IMR-90 (cell line): Measurements from ENCODE around the gene LELP1. TPM values are rescaled to one million over a fixed set of nuclear protein-coding genes. Genes with fewer than 3 reads are reported as not detected.
"Not testable (repeated sequence)": the region's sequence is repeated elsewhere in the genome, so short reads cannot be mapped to it uniquely, and the experiment has no call there.

Experiments used
- ATAC-seq: fragments of 200-7000 bp; cut with Tn5 transposase; 2 replicates; pipeline ENCODE4 v1.9.1; 2020; ENCODE audit warnings: low read depth, mild to moderate bottlenecking, moderate library complexity
- BruUV-seq: library from RNA; stranded (reverse); fragments of 400-500 nt; replicated peaks from 2 replicates; lab custom pipeline; 2021; lab: Mats Ljungman, UMichigan
- CTCF ChIA-PET: fragments of 300-600 bp; formaldehyde crosslinking; extraction: SDS; loops from one replicate; lab custom pipeline; 2021; ENCODE audit warnings: antibody characterized with exemption; lab: Yijun Ruan, JAX
- POLR2A ChIA-PET: fragments of 300-600 bp; sonication (Branson Sonifier 250); formaldehyde crosslinking; loops from one replicate; lab custom pipeline; 2022; ENCODE audit warnings: antibody characterized with exemption; ENCODE audit not compliant: unreplicated experiment; lab: Charles Lee
- DNase-seq: peaks from one replicate; pipeline ENCODE4 v3.0.0; 2013
- H2AFZ ChIP-seq: replicated peaks from 2 replicates; pipeline ENCODE3; 2013; ENCODE audit warnings: low read length, mild to moderate bottlenecking; ENCODE audit not compliant: poor library complexity
- H2AK5ac ChIP-seq: 2 replicates; pipeline ENCODE4 v1.6.1; 2013; ENCODE audit warnings: low read depth, low read length, inconsistent platforms
- H2AK9ac ChIP-seq: replicated peaks from 2 replicates; pipeline ENCODE3; 2013; ENCODE audit warnings: mild to moderate bottlenecking, low read depth, low read length, moderate library complexity; ENCODE audit not compliant: poor library complexity
- H2BK120ac ChIP-seq: 2 replicates; pipeline ENCODE4 v1.6.1; 2013; ENCODE audit warnings: low read depth, low read length, inconsistent platforms
- H2BK15ac ChIP-seq: 3 replicates; pipeline ENCODE4 v1.6.1; 2013; ENCODE audit warnings: low read depth, low read length, inconsistent platforms
- H2BK20ac ChIP-seq: 2 replicates; pipeline ENCODE4 v1.6.1; 2013; ENCODE audit warnings: low read depth, mild to moderate bottlenecking, inconsistent platforms, low read length, moderate library complexity
- H2BK5ac ChIP-seq: 2 replicates; pipeline ENCODE4 v1.6.1; 2013; ENCODE audit warnings: mild to moderate bottlenecking, low read depth, low read length, inconsistent platforms; ENCODE audit not compliant: poor library complexity, severe bottlenecking
- H3K14ac ChIP-seq: replicated peaks from 2 replicates; pipeline ENCODE4 v1.6.1; 2013; ENCODE audit warnings: low read depth, low read length, inconsistent platforms
- H3K18ac ChIP-seq: 2 replicates; pipeline ENCODE4 v1.6.1; 2013; ENCODE audit warnings: low read depth, low read length, control low read depth
- H3K23ac ChIP-seq: 2 replicates; pipeline ENCODE4 v1.6.1; 2013; ENCODE audit warnings: low read depth, low read length, inconsistent platforms
- H3K27ac ChIP-seq: 2 replicates; pipeline ENCODE4 v1.5.1; 2013; ENCODE audit warnings: mild to moderate bottlenecking, control low read depth, low read length; ENCODE audit not compliant: insufficient read depth
- H3K27me3 ChIP-seq: 2 replicates; pipeline ENCODE4 v1.6.1; 2013; ENCODE audit warnings: low read length; ENCODE audit not compliant: control insufficient read depth, insufficient read depth
- H3K36me3 ChIP-seq: 2 replicates; pipeline ENCODE4 v1.6.1; 2013; ENCODE audit warnings: low read length, mixed read lengths; ENCODE audit not compliant: control insufficient read depth, insufficient read depth
- H3K4ac ChIP-seq: 2 replicates; pipeline ENCODE4 v1.6.1; 2013; ENCODE audit warnings: low read depth, low read length, inconsistent platforms
- H3K4me1 ChIP-seq: 2 replicates; pipeline ENCODE4 v1.6.1; 2013; ENCODE audit warnings: low read length, mixed read lengths; ENCODE audit not compliant: control insufficient read depth, insufficient read depth
- H3K4me2 ChIP-seq: 2 replicates; pipeline ENCODE4 v1.6.1; 2013; ENCODE audit warnings: low read depth, mild to moderate bottlenecking, control low read depth, low read length, moderate library complexity
- H3K4me3 ChIP-seq: 2 replicates; pipeline ENCODE4 v1.5.1; 2013; ENCODE audit warnings: low read depth, mild to moderate bottlenecking, control low read depth, low read length, moderate library complexity; ENCODE audit not compliant: insufficient read depth
- H3K56ac ChIP-seq: 2 replicates; pipeline ENCODE4 v1.6.1; 2013; ENCODE audit warnings: low read length, inconsistent platforms; ENCODE audit not compliant: insufficient read depth; ENCODE audit errors: extremely low read depth
- H3K79me1 ChIP-seq, 2 experiments: 2 replicates each; pipeline ENCODE4 v1.6.1; 2013; ENCODE audit warnings: low read length in 2 of 2, inconsistent platforms in 1 of 2, low read depth in 1 of 2
- H3K9ac ChIP-seq: 2 replicates; pipeline ENCODE4 v1.6.1; 2013; ENCODE audit warnings: low read depth, low read length, control low read depth
- H3K9me1 ChIP-seq: 2 replicates; pipeline ENCODE4 v1.6.1; 2013; ENCODE audit warnings: low read length, inconsistent platforms; ENCODE audit not compliant: insufficient read depth
- H3K9me3 ChIP-seq: 2 replicates; pipeline ENCODE4 v1.6.1; 2013; ENCODE audit warnings: low read length; ENCODE audit not compliant: control insufficient read depth, insufficient read depth
- H4K20me1 ChIP-seq: 2 replicates; pipeline ENCODE4 v1.6.1; 2013; ENCODE audit warnings: low read length, inconsistent platforms; ENCODE audit not compliant: insufficient read depth
- H4K5ac ChIP-seq: 2 replicates; pipeline ENCODE4 v1.6.1; 2013; ENCODE audit warnings: mild to moderate bottlenecking, low read depth, low read length, control low read depth
- H4K8ac ChIP-seq, 2 experiments: 2 replicates each; pipeline ENCODE4 v1.6.1; 2013; ENCODE audit warnings: low read depth in 2 of 2, low read length in 2 of 2, control low read depth in 1 of 2, inconsistent platforms in 1 of 2
- H4K91ac ChIP-seq: 2 replicates; pipeline ENCODE4 v1.6.1; 2013; ENCODE audit warnings: low read depth, low read length, inconsistent platforms; ENCODE audit not compliant: insufficient read depth
- WGBS, 2 experiments: methylation state at CpG; one replicate each; pipeline versions ENCODE4 v1.1.5 to v1.1.7; 2013; ENCODE audit warnings: missing lambda C conversion rate in 2 of 2; ENCODE audit not compliant: insufficient read length in 1 of 2; ENCODE audit errors: extremely low coverage in 2 of 2; 5-methylcytosine and 5-hydroxymethylcytosine counted together
- dilution Hi-C: fragments of 300-500 bp; cut with HindIII; formaldehyde crosslinking; loops from one replicate; pipeline ENCODE4 v1.14.3; 2018; ENCODE audit warnings: low sequenced_read_pairs; ENCODE audit not compliant: unreplicated experiment
- in situ Hi-C: fragments of 300-500 bp; cut with MboI; formaldehyde crosslinking; loops from 3 replicates; pipeline ENCODE4 v1.14.3; 2019; ENCODE audit warnings: low sequenced_read_pairs, inconsistent platforms, mixed read lengths
- intact Hi-C: fragments of 100-400 bp; cut with micrococcal nuclease; formaldehyde crosslinking; loops from 2 replicates; pipeline ENCODE4 v1.10.0; 2022
- polyA plus RNA-seq, 3 experiments: library from polyadenylated mRNA; depleted of rRNA; stranded (reverse); fragments of >200 nt; gene quantifications; 2 replicates each; pipeline ENCODE4 v1.2.3, GENCODE V29; 2012; ENCODE audit warnings: low replicate concordance in 1 of 3
- total RNA-seq: library from RNA; depleted of rRNA; stranded (reverse); fragments of >200 nt; gene quantifications from 2 replicates; pipeline ENCODE4 v1.2.3, GENCODE V29; 2012
- TF ChIP-seq, protein P1 (sequence below): conservative IDR thresholded peaks from 2 replicates; pipeline ENCODE4 v1.5.1; 2012; ENCODE audit warnings: mild to moderate bottlenecking, low read depth, low read length, improper control_type of control experiment

The LELP1 gene
- total and polyA plus RNA-seq, 2 of the 4 experiments (the other 2 are of a cell fraction) = not detected

DNA sequence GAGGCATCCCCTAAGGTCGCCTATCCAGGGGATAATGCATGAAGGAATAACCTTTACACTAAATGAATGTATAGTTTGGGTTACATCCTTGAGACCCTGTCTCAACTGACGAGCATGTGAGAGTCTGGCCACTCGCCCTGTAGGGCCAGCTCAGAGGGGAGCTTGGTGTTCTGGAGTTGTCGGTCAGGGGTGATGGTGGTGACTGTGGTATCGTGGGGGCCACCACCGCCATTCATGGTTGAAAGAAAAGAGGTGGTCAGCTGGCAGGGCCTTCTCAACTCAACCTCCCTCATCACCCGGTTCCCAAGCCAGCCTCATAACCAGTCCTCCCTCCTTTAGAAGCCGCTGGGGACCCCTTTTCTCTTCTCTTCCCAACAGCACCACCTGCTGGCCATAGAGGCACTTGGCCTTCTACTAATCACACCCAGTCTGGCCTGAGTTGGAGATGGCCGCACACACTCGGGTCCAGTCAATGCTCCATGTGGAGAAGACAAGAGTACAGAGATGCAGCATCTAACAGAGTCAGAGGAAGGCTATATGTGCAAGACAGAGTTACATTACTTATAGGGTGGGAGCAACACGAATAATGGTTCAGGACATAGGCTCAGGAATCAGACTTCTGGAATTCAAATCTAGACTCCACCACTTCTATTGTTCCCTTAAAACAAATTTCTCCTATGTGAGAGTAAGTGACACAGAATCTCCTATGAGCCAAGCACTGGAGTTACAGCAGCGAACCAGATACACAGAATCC, 26.0 kb downstream of the LELP1 start:
- H4K8ac ChIP-seq, H3K4ac ChIP-seq, H2BK5ac ChIP-seq, H3K27ac ChIP-seq, POLR2A ChIA-PET, H3K9ac ChIP-seq, BruUV-seq, H3K56ac ChIP-seq, H3K23ac ChIP-seq, H4K20me1 ChIP-seq, H2BK120ac ChIP-seq, H3K27me3 ChIP-seq, H4K5ac ChIP-seq, H3K79me1 ChIP-seq, H2AK9ac ChIP-seq, H2AK5ac ChIP-seq, H3K14ac ChIP-seq, H3K9me1 ChIP-seq, H3K18ac ChIP-seq, H3K4me3 ChIP-seq, H3K9me3 ChIP-seq, H3K4me2 ChIP-seq, dilution Hi-C loops, H3K4me1 ChIP-seq, H4K91ac ChIP-seq, H2BK15ac ChIP-seq, H2BK20ac ChIP-seq, H2AFZ ChIP-seq, DNase-seq, H3K36me3 ChIP-seq: not testable (repeated sequence)
- intact Hi-C loops (loop anchor here (2.0 kb wide), 1 partner anchor 360 kb away; no protein-coding TSS in a partner anchor), in situ Hi-C loops (loop anchor here (5.0 kb wide), 1 partner anchor 357 kb away; no protein-coding TSS in a partner anchor)
- TF ChIP-seq, protein P1, sequence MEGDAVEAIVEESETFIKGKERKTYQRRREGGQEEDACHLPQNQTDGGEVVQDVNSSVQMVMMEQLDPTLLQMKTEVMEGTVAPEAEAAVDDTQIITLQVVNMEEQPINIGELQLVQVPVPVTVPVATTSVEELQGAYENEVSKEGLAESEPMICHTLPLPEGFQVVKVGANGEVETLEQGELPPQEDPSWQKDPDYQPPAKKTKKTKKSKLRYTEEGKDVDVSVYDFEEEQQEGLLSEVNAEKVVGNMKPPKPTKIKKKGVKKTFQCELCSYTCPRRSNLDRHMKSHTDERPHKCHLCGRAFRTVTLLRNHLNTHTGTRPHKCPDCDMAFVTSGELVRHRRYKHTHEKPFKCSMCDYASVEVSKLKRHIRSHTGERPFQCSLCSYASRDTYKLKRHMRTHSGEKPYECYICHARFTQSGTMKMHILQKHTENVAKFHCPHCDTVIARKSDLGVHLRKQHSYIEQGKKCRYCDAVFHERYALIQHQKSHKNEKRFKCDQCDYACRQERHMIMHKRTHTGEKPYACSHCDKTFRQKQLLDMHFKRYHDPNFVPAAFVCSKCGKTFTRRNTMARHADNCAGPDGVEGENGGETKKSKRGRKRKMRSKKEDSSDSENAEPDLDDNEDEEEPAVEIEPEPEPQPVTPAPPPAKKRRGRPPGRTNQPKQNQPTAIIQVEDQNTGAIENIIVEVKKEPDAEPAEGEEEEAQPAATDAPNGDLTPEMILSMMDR = peak; percentile 31; the same call in 1 of the 2 replicates
- CTCF ChIA-PET = interaction anchor here (1.5 kb wide), 1 partner anchor 8 kb away, joined by 4 read pairs; no protein-coding TSS in a partner anchor
- no CpG with 5 or more reads among the region's 12 CpGs for WGBS, 2 experiments
- peak; percentile 79 for ATAC-seq
